Measurements from ENCODE around the gene SSTR3.
"Not testable (repeated sequence)": the region's sequence is repeated elsewhere in the genome, so short reads cannot be mapped to it uniquely, and the experiment has no call there.

Gene SSTR3

GRCh38 chr22:37212174-37212906 lies at the start of gene SSTR3:
SSTR3 (minus strand) TSS chr22:37212477; CDS start chr22:37207803, 4,674 bp downstream.
- DNase-seq, result no peak

GRCh38 chr22:37260901-37261336 lies 48.6 kb upstream of the SSTR3 start:
- peak; percentile 53 for DNase-seq

- no peak for DNase-seq
These were observed 48.0 kb upstream of the SSTR3 start for GRCh38 chr22:37260155-37260795.

- no peak for DNase-seq
These were observed 47.3 kb upstream of the SSTR3 start for GRCh38 chr22:37259540-37260029.

DNA sequence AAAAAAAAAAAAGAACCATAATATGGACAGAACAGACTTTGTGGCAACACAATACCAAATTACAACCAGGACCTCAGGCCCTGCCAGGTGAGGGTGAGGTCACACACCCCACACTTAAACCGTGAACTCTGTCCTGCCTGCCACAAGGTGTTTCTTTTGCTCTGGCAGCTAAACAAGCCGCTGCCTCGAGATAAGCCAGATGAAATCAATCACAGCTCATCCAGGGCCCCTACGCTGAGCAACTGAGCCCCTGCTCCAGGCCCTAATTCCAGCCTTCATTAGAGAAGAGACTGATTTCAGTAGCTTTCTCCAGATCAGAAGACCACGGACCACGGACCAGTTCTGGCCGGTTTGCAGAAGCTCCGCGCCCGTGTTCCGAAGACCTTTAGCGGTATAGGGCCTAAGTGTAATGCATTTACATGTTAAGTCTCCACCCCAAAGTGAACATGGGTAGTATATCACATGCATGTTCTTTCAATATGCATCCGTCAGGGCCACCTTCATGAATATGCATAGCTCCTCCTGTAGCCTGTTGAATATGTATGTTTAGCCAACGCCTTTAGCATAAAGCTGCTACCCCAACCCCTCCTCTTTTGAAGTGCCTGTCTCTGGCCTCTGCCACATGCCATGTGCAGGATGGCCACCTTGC lies 46.6 kb upstream of the SSTR3 start:
- DNase-seq, result no peak

GRCh38 chr22:37258005-37258752 lies 45.9 kb upstream of the SSTR3 start:
- DNase-seq, result no peak

GRCh38 chr22:37256075-37256726 lies 43.9 kb upstream of the SSTR3 start:
- DNase-seq, result no peak

- DNase-seq, result no peak
These were observed 43.3 kb upstream of the SSTR3 start for GRCh38 chr22:37255558-37256006.

GRCh38 chr22:37254867-37255233 lies 42.6 kb upstream of the SSTR3 start:
- no peak for DNase-seq

GRCh38 chr22:37254209-37254866 lies 42.1 kb upstream of the SSTR3 start:
- DNase-seq, result no peak

GRCh38 chr22:37253126-37253660 lies 40.9 kb upstream of the SSTR3 start:
- DNase-seq, result no peak

GRCh38 chr22:37251836-37252235 lies 39.6 kb upstream of the SSTR3 start:
- not testable (repeated sequence) for DNase-seq

GRCh38 chr22:37249986-37250385 lies 37.7 kb upstream of the SSTR3 start:
- no peak for DNase-seq

- no peak for DNase-seq
These were observed 36.0 kb upstream of the SSTR3 start for GRCh38 chr22:37248251-37248650.

DNA sequence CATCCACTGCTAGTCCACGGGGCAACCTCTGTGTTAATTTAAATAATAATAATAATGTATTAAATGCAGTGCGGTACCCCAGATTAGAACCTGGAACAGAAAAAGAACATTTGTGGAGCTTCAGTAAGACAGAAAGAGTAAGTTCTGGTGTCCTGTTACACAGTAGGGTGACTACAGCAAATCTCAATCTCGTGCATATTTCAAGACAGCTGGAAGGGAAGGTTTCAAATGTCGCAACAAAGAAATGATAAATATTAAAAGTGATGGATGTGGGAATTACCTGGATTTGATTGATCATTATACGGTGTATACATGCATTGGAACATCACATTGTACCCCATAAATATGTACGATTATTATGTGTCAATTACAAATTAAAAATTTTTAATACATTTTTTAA lies 33.5 kb upstream of the SSTR3 start:
- no peak for DNase-seq

DNA sequence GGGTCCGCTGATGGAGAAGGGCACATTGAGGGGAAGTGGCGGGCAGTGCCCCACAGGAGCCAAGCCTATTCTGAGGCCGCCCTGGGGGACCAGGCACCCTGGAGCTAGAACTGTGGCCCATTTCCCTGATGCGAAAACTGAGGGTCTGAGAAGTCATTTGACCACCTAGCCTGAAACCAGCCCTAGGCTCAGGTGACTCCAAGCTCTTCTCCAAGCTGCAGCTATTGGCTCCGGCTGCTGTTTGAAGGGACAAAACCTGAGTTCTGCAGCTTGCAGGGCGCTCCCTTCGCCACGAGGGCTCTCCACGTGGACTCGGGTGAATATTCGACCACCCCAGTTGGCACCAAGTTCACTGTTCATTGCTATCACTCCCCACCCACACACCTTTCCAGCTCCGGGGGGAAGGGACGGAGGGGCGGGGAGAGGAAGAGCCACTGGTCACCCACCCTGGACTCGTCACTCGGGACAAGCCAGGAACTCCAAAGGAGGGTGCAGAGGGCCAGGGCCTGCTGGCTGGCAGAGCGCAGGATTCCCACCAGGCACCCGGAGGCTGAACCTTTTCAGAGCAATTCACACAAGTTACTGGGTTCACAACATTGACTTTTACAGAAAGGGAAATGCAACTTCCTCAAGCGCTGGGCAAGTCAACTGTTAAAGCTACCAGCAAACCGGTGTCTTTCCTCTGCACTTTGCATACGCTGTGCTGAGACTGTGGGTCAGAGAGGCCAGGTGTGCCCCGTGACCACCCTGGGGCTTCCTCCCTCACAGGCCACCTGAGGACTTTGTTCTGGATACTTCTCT lies 32.8 kb upstream of the SSTR3 start:
- DNase-seq, result no peak

GRCh38 chr22:37244114-37244921 lies 32.0 kb upstream of the SSTR3 start, which contains the start of gene RAC2:
RAC2 (minus strand) TSS chr22:37244269; CDS start chr22:37244148, 121 bp downstream.
- peak; percentile 89 for DNase-seq

- DNase-seq, result no peak
These were observed 31.3 kb upstream of the SSTR3 start for GRCh38 chr22:37243402-37244113.

GRCh38 chr22:37242395-37242918 lies 30.2 kb upstream of the SSTR3 start:
- peak; percentile 81 for DNase-seq
